RCC 7860 (cell line): ENCODE data around the gene ADGB.

Experiments used
- DNase-seq: peaks from one replicate; pipeline ENCODE4 v3.0.0-alpha.2; 2015; ENCODE audit warnings: low spot score
- FAIRE-seq: peaks from 2 replicates; lab custom pipeline; 2012; peaks lifted over from hg19 to GRCh38; lab: Jason Lieb, UNC

The ADGB gene

GRCh38 chr6:146859795-146860495 is 261.2 kb downstream of the ADGB start:
- DNase-seq: no peak
- FAIRE-seq: no peak

GRCh38 chr6:146860583-146860982 is 261.8 kb downstream of the ADGB start:
- FAIRE-seq: no peak
- no peak for DNase-seq

GRCh38 chr6:146861029-146861563 is 262.3 kb downstream of the ADGB start:
- FAIRE-seq: no peak
- DNase-seq: no peak

GRCh38 chr6:146861716-146862115 is 262.9 kb downstream of the ADGB start:
- DNase-seq (no peak), FAIRE-seq (no peak)

GRCh38 chr6:146862508-146862919 is 263.7 kb downstream of the ADGB start:
- DNase-seq (no peak), FAIRE-seq (no peak)

- FAIRE-seq: no peak
- no peak for DNase-seq
Measured at GRCh38 chr6:146864300-146864699, 265.5 kb downstream of the ADGB start.

GRCh38 chr6:146864885-146865284 is 266.1 kb downstream of the ADGB start:
- FAIRE-seq: no peak

More at GRCh38 chr6:146864885-146865284, 266.1 kb downstream of the ADGB start:
- DNase-seq: no peak
